NOMO-1 treated with dmso at 0.1 percent for 144 hours (cell line): ENCODE data around the gene BDNF.

ENCODE experiments used
- DNase-seq: peaks from one replicate; lab custom pipeline; 2025; ENCODE audit not compliant: unreplicated experiment; lab: John Stamatoyannopoulos, UW

BDNF gene

DNA sequence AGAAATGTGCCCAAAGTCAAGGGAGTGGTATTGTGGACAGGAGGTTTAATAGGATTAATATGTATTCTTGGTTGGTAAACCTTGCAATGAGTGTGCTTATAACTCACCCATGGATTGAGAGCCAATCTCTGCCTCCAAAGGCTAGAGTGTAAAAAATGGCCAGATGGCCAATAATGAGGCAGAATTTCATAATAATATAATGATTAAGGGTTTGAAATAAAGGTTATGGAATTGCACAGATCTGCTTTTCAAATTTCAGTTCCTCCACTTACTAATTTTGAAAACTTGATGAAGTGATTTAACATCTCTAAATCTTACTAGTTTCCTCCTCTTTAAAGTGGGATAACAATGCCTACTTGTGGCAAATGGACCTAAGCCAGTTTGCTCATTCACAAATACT, 94.8 kb downstream of the BDNF start:
- DNase-seq, result no peak
